ENCODE measurements around the gene TMEM132E. TPM values are rescaled to one million over a fixed set of nuclear protein-coding genes. Genes with fewer than 3 reads are reported as not detected.

Gene TMEM132E
- total RNA-seq, 1 donor = not detected

DNA sequence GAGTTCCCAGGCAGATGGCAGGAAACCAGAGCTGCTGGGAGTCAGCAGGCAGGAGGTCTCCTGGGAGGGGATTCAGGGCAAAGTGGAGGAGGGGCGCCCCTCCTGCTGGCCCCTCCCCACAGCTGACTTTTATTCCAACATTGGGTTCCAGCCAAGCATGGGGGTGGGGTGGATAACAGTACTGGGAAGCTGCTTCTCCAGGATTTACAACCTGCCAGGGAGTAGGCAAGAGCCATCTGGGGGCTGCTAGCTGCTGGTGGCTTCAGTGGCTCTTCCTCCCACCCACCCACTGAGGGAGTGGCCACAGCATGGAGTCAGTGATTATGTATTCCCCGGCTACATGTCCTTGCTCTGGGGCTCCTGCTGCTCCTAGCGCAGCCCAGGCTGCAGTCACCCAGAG, 36.8 kb downstream of the TMEM132E start:
- no peak for DNase-seq (ENCODE audit: insufficient read length, low spot score, missing footprints)
- no peak overlapping the region for H3K4me2 ChIP-seq (ENCODE audit: insufficient read depth, low read length)
- H3K4me3 ChIP-seq (ENCODE audit: insufficient read depth, low read length) = no peak overlapping the region
- H3K4me1 ChIP-seq (ENCODE audit: insufficient read depth, low read length) = no peaks in the 10 kb centered on the region
- no peak overlapping the region for H3K27ac ChIP-seq (ENCODE audit: low read depth, low read length)
- no peaks in the 10 kb centered on the region for H4K20me1 ChIP-seq (ENCODE audit: insufficient read depth, low read length)
- H3K9me3 ChIP-seq (ENCODE audit: low read depth, low read length) = no peaks in the 10 kb centered on the region
- H3K79me2 ChIP-seq (ENCODE audit: insufficient read depth, low read length) = no peaks in the 10 kb centered on the region
- no peaks in the 10 kb centered on the region for H3K36me3 ChIP-seq (ENCODE audit: insufficient read depth, low read length)
- no peaks in the 10 kb centered on the region for H3K27me3 ChIP-seq (ENCODE audit: insufficient read depth, low read length)
- TF ChIP-seq, protein P1, sequence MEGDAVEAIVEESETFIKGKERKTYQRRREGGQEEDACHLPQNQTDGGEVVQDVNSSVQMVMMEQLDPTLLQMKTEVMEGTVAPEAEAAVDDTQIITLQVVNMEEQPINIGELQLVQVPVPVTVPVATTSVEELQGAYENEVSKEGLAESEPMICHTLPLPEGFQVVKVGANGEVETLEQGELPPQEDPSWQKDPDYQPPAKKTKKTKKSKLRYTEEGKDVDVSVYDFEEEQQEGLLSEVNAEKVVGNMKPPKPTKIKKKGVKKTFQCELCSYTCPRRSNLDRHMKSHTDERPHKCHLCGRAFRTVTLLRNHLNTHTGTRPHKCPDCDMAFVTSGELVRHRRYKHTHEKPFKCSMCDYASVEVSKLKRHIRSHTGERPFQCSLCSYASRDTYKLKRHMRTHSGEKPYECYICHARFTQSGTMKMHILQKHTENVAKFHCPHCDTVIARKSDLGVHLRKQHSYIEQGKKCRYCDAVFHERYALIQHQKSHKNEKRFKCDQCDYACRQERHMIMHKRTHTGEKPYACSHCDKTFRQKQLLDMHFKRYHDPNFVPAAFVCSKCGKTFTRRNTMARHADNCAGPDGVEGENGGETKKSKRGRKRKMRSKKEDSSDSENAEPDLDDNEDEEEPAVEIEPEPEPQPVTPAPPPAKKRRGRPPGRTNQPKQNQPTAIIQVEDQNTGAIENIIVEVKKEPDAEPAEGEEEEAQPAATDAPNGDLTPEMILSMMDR (IDR thresholded peaks at IDR 0.05; ENCODE audit: extremely low read depth, low read depth, low read length) = no peak
- no peak overlapping the region for H2AFZ ChIP-seq (ENCODE audit: low read length)

DNA sequence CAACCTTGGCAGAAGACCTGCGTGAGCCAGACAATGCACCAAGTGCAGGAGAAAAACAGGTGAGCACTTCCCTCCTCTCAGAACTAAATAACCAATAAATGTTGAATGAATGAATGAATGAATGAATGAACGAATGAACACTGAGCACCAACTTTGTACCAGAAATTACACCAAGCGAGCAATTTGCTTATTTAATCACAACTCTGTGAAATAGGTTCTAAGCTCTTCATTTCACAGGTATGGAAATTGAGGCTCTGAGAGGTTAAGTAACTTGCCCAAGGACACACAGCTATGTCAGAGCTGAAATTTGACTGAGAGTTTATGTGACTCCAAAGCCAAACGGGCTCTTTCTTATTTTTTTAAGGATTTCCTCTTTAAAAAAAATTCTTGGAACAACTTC, 38.0 kb downstream of the TMEM132E start:
- Histone ChIP-seq H3K79me2 (ENCODE audit: insufficient read depth, low read length) (no peaks in the 10 kb centered on the region), H3K4me3 (ENCODE audit: insufficient read depth, low read length) (no peak overlapping the region), H3K27me3 (ENCODE audit: insufficient read depth, low read length) (no peaks in the 10 kb centered on the region), H4K20me1 (ENCODE audit: insufficient read depth, low read length) (no peaks in the 10 kb centered on the region), H3K36me3 (ENCODE audit: insufficient read depth, low read length) (no peaks in the 10 kb centered on the region), H3K27ac (ENCODE audit: low read depth, low read length) (no peak overlapping the region), H2AFZ (ENCODE audit: low read length) (no peak overlapping the region), H3K4me2 (ENCODE audit: insufficient read depth, low read length) (no peak overlapping the region), H3K9me3 (ENCODE audit: low read depth, low read length) (no peaks in the 10 kb centered on the region), H3K4me1 (ENCODE audit: insufficient read depth, low read length) (no peaks in the 10 kb centered on the region)
- TF ChIP-seq, protein P1 (IDR thresholded peaks at IDR 0.05; ENCODE audit: extremely low read depth, low read depth, low read length) = no peak
- no peak for DNase-seq (ENCODE audit: insufficient read length, low spot score, missing footprints)

- no peak overlapping the region for H3K4me2 ChIP-seq (ENCODE audit: insufficient read depth, low read length)
- no peak overlapping the region for H3K4me3 ChIP-seq (ENCODE audit: insufficient read depth, low read length)
- H3K36me3 ChIP-seq (ENCODE audit: insufficient read depth, low read length) = no peaks in the 10 kb centered on the region
- DNase-seq (ENCODE audit: insufficient read length, low spot score, missing footprints) = no peak
- no peaks in the 10 kb centered on the region for H3K27me3 ChIP-seq (ENCODE audit: insufficient read depth, low read length)
- no peaks in the 10 kb centered on the region for H3K9me3 ChIP-seq (ENCODE audit: low read depth, low read length)
- H3K79me2 ChIP-seq (ENCODE audit: insufficient read depth, low read length) = no peaks in the 10 kb centered on the region
- H4K20me1 ChIP-seq (ENCODE audit: insufficient read depth, low read length) = no peaks in the 10 kb centered on the region
- H3K4me1 ChIP-seq (ENCODE audit: insufficient read depth, low read length) = no peaks in the 10 kb centered on the region
- TF ChIP-seq, protein P1 (IDR thresholded peaks at IDR 0.05; ENCODE audit: extremely low read depth, low read depth, low read length) = no peak
- H2AFZ ChIP-seq (ENCODE audit: low read length) = no peak overlapping the region
- no peak overlapping the region for H3K27ac ChIP-seq (ENCODE audit: low read depth, low read length)
Observed at GRCh38 chr17:34619687-34620217, 40.4 kb downstream of the TMEM132E start.

DNA sequence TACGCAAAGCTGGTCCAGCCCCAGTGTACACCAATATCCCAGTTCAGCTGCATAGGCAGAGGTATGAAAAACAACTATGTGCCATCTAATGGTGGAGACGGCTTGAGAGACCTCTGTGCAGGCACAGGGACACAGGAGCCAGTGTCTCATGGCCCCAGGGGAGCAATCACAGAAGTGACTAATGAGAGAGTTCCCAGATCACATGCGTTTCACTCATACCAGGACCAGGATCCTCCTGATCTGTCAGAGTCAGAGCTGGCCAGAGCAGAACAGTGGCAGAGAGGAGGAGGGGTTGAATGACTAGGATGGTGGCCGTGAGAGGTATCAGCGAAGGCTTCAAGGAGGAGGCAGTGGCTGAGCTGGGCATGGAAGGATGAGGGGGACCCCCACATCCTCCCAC, 41.1 kb downstream of the TMEM132E start:
- H3K4me1 ChIP-seq (ENCODE audit: insufficient read depth, low read length) = no peaks in the 10 kb centered on the region
- no peak overlapping the region for H3K4me2 ChIP-seq (ENCODE audit: insufficient read depth, low read length)
- peaks cover 6% of the 10 kb centered on the region for H3K27me3 ChIP-seq (ENCODE audit: insufficient read depth, low read length)
- H2AFZ ChIP-seq (ENCODE audit: low read length) = no peak overlapping the region
- H3K4me3 ChIP-seq (ENCODE audit: insufficient read depth, low read length) = no peak overlapping the region
- H3K79me2 ChIP-seq (ENCODE audit: insufficient read depth, low read length) = no peaks in the 10 kb centered on the region
- no peaks in the 10 kb centered on the region for H3K36me3 ChIP-seq (ENCODE audit: insufficient read depth, low read length)
- no peak for DNase-seq (ENCODE audit: insufficient read length, low spot score, missing footprints)
- H4K20me1 ChIP-seq (ENCODE audit: insufficient read depth, low read length) = no peaks in the 10 kb centered on the region
- H3K9me3 ChIP-seq (ENCODE audit: low read depth, low read length) = no peaks in the 10 kb centered on the region
- H3K27ac ChIP-seq (ENCODE audit: low read depth, low read length) = no peak overlapping the region
- TF ChIP-seq, protein P1 (IDR thresholded peaks at IDR 0.05; ENCODE audit: extremely low read depth, low read depth, low read length) = no peak
